ENCODE data around the gene GADD45G. TPM values are rescaled to one million over a fixed set of nuclear protein-coding genes. Genes with fewer than 3 reads are reported as not detected.

GADD45G gene
- total and polyA plus RNA-seq, 4 donors = 5.5 to 106 (median 43.3) TPM

- no peak for TF ChIP-seq YY1 (IDR thresholded peaks at IDR 0.05)
- no peak for TF ChIP-seq EGR1 (IDR thresholded peaks at IDR 0.05; ENCODE audit: low read depth in 2 of 2)
- TF ChIP-seq, protein P1, sequence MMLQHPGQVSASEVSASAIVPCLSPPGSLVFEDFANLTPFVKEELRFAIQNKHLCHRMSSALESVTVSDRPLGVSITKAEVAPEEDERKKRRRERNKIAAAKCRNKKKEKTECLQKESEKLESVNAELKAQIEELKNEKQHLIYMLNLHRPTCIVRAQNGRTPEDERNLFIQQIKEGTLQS (IDR thresholded peaks at IDR 0.05) = no peak
- no peak for TF ChIP-seq SP1 (IDR thresholded peaks at IDR 0.05)
- no peak for TF ChIP-seq JUND (IDR thresholded peaks at IDR 0.05)
- no peak for TF ChIP-seq MAX (IDR thresholded peaks at IDR 0.05)
- TF ChIP-seq HNF4A (conservative IDR thresholded peaks at IDR 0.05) = no peak
- TF ChIP-seq CTCF (IDR thresholded peaks at IDR 0.05; ENCODE audit: low read depth, low read length, missing input control) = no peak
- TF ChIP-seq GABPA (IDR thresholded peaks at IDR 0.05 in 1 of 2, conservative IDR thresholded peaks at IDR 0.05 in 1 of 2) = no peak
- no peak for TF ChIP-seq NR2F2 (IDR thresholded peaks at IDR 0.05)
- TF ChIP-seq RAD21 (IDR thresholded peaks at IDR 0.05) = no peak
- TF ChIP-seq, protein P2, sequence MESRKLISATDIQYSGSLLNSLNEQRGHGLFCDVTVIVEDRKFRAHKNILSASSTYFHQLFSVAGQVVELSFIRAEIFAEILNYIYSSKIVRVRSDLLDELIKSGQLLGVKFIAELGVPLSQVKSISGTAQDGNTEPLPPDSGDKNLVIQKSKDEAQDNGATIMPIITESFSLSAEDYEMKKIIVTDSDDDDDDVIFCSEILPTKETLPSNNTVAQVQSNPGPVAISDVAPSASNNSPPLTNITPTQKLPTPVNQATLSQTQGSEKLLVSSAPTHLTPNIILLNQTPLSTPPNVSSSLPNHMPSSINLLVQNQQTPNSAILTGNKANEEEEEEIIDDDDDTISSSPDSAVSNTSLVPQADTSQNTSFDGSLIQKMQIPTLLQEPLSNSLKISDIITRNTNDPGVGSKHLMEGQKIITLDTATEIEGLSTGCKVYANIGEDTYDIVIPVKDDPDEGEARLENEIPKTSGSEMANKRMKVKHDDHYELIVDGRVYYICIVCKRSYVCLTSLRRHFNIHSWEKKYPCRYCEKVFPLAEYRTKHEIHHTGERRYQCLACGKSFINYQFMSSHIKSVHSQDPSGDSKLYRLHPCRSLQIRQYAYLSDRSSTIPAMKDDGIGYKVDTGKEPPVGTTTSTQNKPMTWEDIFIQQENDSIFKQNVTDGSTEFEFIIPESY (IDR thresholded peaks at IDR 0.05) = no peak
- TF ChIP-seq HNF4G (IDR thresholded peaks at IDR 0.05) = no peak
- TF ChIP-seq RXRA (IDR thresholded peaks at IDR 0.05) = no peak
- no peak for TF ChIP-seq FOXA2 (IDR thresholded peaks at IDR 0.05)
- TF ChIP-seq FOXA1 (IDR thresholded peaks at IDR 0.05) = no peak
- WGBS = 70% methylated on average over 15 of the region's 15 CpGs
- no peaks in the 10 kb centered on the region for H3K27me3 ChIP-seq (ENCODE audit: control insufficient read depth in 4 of 4, insufficient read depth in 4 of 4, low read length in 3 of 4)
- H3K36me3 ChIP-seq (ENCODE audit: control insufficient read depth in 4 of 4, insufficient read depth in 3 of 4, low read depth in 1 of 4, low read length in 3 of 4) = no peaks in the 10 kb centered on the region
- peak overlapping the region; percentile 98 to 100 for H3K27ac ChIP-seq (ENCODE audit: low read depth in 1 of 2, low read length in 2 of 2)
- H3K4me3 ChIP-seq (ENCODE audit: low read depth in 1 of 3, low read length in 3 of 3) = no peak overlapping the region
- peak overlapping the region in 1 of 2 donors; percentile 33 for H3K9ac ChIP-seq (ENCODE audit: low read depth in 1 of 2, low read length in 2 of 2)
- no peak for DNase-seq (ENCODE audit: low spot score)
- H3K4me1 ChIP-seq (ENCODE audit: control insufficient read depth in 4 of 4, insufficient read depth in 4 of 4, low read length in 3 of 4) = peaks cover 10 to 33% (median 26%) of the 10 kb centered on the region in 4 donors
- no peaks in the 10 kb centered on the region for H3K9me3 ChIP-seq (ENCODE audit: control insufficient read depth in 4 of 4, low read length in 3 of 4)
Measured at GRCh38 chr9:89647366-89648128, 42.7 kb downstream of the GADD45G start.

- no peak for DNase-seq (ENCODE audit: low spot score)
- peaks cover 10 to 33% (median 26%) of the 10 kb centered on the region in 4 donors for H3K4me1 ChIP-seq (ENCODE audit: control insufficient read depth in 4 of 4, insufficient read depth in 4 of 4, low read length in 3 of 4)
- H3K4me3 ChIP-seq (ENCODE audit: low read depth in 1 of 3, low read length in 3 of 3) = no peak overlapping the region
- no peaks in the 10 kb centered on the region for H3K36me3 ChIP-seq (ENCODE audit: control insufficient read depth in 4 of 4, insufficient read depth in 3 of 4, low read depth in 1 of 4, low read length in 3 of 4)
- H3K9ac ChIP-seq (ENCODE audit: low read depth in 1 of 2, low read length in 2 of 2) = peak overlapping the region; percentile 30 to 72
- H3K9me3 ChIP-seq (ENCODE audit: control insufficient read depth in 4 of 4, low read length in 3 of 4) = no peaks in the 10 kb centered on the region
- 32% methylated on average over 11 of the region's 11 CpGs for WGBS
- no peaks in the 10 kb centered on the region for H3K27me3 ChIP-seq (ENCODE audit: control insufficient read depth in 4 of 4, insufficient read depth in 4 of 4, low read length in 3 of 4)
- peak overlapping the region; percentile 98 to 100 for H3K27ac ChIP-seq (ENCODE audit: low read depth in 1 of 2, low read length in 2 of 2)
- TF ChIP-seq, protein P3, sequence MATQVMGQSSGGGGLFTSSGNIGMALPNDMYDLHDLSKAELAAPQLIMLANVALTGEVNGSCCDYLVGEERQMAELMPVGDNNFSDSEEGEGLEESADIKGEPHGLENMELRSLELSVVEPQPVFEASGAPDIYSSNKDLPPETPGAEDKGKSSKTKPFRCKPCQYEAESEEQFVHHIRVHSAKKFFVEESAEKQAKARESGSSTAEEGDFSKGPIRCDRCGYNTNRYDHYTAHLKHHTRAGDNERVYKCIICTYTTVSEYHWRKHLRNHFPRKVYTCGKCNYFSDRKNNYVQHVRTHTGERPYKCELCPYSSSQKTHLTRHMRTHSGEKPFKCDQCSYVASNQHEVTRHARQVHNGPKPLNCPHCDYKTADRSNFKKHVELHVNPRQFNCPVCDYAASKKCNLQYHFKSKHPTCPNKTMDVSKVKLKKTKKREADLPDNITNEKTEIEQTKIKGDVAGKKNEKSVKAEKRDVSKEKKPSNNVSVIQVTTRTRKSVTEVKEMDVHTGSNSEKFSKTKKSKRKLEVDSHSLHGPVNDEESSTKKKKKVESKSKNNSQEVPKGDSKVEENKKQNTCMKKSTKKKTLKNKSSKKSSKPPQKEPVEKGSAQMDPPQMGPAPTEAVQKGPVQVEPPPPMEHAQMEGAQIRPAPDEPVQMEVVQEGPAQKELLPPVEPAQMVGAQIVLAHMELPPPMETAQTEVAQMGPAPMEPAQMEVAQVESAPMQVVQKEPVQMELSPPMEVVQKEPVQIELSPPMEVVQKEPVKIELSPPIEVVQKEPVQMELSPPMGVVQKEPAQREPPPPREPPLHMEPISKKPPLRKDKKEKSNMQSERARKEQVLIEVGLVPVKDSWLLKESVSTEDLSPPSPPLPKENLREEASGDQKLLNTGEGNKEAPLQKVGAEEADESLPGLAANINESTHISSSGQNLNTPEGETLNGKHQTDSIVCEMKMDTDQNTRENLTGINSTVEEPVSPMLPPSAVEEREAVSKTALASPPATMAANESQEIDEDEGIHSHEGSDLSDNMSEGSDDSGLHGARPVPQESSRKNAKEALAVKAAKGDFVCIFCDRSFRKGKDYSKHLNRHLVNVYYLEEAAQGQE (IDR thresholded peaks at IDR 0.05) = peak; percentile 75
- TF ChIP-seq FOXA1 (IDR thresholded peaks at IDR 0.05) (peak; percentile 93), HNF4A (conservative IDR thresholded peaks at IDR 0.05) (peak; percentile 99), MAX (IDR thresholded peaks at IDR 0.05) (peak; percentile 99), RAD21 (IDR thresholded peaks at IDR 0.05) (peak; percentile 64 to 65), NR2F2 (IDR thresholded peaks at IDR 0.05) (peak; percentile 65), FOXA2 (IDR thresholded peaks at IDR 0.05) (peak; percentile 95), TAF1 (conservative IDR thresholded peaks at IDR 0.05) (no peak), SP1 (IDR thresholded peaks at IDR 0.05) (peak; percentile 99), JUND (IDR thresholded peaks at IDR 0.05) (peak; percentile 83 to 92), RXRA (IDR thresholded peaks at IDR 0.05) (peak; percentile 99 to 100)
- TF ChIP-seq, protein P1 (IDR thresholded peaks at IDR 0.05) = peak; percentile 64
- TF ChIP-seq, protein P2 (IDR thresholded peaks at IDR 0.05) = peak; percentile 95
Measured at GRCh38 chr9:89648247-89649000, 43.6 kb downstream of the GADD45G start.
